HG03060 (cell line): ENCODE measurements around the gene CDHR1.
"Not testable (repeated sequence)": the region's sequence is repeated elsewhere in the genome, so short reads cannot be mapped to it uniquely, and the experiment has no call there.

Experiments used
- ATAC-seq: cut with Tn5 transposase; IDR thresholded peaks from one replicate; pipeline ENCODE4 v1.9.1; 2021; ENCODE audit warnings: low read depth, moderate number of reproducible peaks; ENCODE audit not compliant: unreplicated experiment

CDHR1 gene

GRCh38 chr10:84194424-84195043 lies at the start of gene CDHR1:
TSS of gene CDHR1 (plus strand) at chr10:84194537. CDS start at chr10:84194761, 224 bp downstream.
- no peak for ATAC-seq

DNA sequence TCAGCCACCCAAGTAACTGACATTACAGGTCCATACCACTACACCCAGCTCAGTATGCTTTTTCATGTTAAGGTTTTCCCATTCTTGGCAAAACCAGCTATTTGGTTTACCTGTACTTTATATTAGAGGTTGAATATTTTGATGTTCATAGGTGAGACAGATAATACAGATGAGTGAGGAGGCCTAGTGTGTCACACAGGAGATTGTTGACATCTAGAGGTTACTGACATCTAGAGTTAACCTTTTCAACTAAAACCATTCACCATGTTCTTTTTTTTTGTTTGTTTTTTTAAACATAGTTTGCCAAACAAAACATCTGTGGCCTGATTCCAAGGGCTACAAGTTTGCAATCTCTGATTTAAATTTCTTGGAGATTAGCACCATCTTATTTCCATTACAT lies 47.0 kb upstream of the CDHR1 start:
- no peak for ATAC-seq

DNA sequence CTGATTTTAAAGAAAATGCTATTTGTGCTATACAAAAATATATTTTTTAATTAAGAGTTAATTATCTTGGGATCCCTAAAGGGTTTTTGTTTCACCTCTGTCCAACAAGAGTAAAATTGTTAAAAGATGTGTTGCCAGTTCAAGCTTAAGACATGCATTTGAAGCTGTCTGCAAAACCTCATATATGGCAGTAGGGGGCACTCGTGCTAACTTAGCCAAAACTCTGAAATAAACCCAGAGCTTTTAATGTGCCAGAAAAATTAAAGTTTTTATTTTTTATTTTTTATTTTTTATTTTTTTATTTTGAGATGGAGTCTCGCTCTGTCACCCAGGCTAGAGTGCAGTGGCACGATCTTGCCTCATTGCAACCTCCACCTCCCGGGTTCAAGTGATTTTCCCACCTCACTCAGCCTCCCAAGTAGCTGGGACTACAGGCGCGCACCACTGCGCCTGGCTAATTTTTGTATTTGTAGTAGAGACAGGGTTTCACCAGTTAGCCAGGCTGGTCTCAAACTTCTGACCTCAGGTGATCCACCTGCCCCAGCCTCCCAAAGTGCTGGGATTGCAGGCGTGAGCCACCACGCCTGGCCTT lies 46.2 kb upstream of the CDHR1 start:
- not testable (repeated sequence) for ATAC-seq

DNA sequence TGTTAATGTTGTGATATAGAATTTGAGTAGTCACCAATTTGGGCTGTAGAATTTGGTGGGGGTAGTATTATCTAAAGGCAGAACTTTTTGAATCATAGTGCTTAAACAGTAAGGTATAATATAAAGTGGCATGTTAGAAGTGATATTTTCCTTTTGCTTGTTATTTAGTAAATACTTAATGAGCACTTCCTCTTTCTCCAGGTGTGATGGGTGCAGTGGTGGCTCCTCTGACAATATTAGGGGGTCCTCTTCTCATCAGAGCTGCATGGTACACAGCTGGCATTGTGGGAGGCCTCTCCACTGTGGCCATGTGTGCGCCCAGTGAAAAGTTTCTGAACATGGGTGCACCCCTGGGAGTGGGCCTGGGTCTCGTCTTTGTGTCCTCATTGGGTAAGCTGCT lies 44.5 kb upstream of the CDHR1 start:
- ATAC-seq: no peak

GRCh38 chr10:84152769-84153168 lies 41.6 kb upstream of the CDHR1 start:
- no peak for ATAC-seq

DNA sequence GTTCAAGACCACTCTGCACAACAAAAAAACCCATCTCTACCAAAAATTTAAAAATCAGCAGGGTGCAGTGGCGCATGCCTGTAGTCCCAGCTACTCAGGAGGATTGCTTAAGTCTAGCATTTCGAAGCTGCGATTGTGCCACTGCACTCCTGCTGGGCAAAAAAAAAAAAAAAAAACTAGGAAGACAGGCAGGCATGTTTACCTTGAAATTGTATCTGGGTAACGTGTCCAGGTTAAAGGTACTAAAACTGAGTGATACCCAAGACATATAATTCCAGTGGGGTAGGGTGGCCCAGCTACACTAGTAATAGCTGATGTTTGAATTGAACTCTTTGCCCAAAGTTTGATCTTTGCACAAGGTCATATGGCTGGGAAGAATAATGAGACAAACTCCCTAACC lies 38.8 kb upstream of the CDHR1 start:
- no peak for ATAC-seq

DNA sequence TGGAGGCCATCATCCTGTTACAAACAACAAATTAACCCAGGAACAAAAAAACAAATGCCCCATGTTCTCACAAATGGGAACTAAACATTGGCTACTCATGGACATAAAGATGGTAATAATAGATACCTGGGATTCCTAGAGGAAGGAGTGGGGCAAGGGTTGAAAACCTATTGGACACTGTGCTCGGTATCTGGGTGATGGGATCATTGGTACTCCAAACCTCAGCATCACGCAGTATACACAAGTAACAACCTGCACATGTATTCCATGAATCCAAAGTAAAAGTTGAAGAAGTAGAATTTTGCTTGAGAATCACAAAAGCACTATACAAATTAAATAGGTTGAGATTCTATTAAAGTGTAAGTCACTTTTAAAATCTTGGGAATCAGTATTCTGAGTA lies 38.3 kb upstream of the CDHR1 start:
- ATAC-seq: no peak

- peak; percentile 73 for ATAC-seq
Measured at GRCh38 chr10:84156768-84157167, 37.6 kb upstream of the CDHR1 start.

- no peak for ATAC-seq
Measured at GRCh38 chr10:84158061-84158460, 36.3 kb upstream of the CDHR1 start.

DNA sequence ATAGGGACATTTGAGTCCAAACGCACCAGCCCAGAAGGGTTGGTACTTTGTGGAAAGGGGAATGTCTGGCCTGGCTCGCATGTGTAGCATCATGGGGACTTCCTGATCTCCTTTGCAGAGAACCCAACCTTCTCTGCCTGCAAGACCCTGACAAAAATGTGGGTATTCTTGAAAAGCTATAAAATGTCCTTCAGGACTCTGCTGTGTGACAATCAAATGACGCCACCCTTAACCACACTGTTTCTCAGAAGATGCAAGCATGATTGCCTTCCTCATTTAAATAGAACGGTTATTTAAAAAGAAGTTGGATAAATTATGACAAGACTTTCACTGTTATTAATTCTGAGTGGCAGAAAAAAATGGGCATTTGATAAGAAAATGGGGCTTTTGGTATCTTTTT lies 35.8 kb upstream of the CDHR1 start:
- ATAC-seq: no peak

- no peak for ATAC-seq
Measured at GRCh38 chr10:84159076-84159685, 35.2 kb upstream of the CDHR1 start.

DNA sequence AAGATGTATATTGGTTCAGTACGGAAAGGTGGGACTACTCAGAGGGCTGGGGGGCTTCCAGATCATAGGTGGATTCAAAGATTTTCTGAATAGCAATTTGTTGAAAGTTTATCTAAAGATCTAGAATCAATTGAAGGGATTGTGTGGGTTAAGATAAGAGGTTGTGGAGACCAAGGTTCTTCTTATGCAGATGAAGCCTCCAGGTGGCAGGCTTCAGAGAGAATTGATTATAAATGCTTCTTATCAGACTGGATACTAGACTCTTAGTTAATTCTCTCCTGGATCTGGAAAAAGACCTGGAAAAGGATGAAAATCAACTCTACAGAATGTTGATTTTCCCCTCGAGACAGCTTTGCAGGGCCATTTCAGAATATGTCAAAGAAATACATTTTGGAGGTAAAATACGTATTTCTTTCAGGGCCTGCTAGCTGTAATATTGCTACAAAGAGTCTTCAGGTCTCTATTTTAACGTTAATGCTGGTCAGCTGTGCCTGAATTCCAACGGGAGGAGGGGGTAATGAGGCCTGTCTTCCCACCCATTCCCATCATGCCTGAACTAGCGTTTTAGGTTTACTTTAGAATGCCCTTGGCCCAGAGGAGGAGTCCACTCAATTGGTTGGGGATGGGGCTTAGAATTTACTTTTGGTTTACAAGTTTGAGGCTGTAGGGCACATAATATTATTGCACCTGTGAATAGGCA lies 33.5 kb upstream of the CDHR1 start:
- no peak for ATAC-seq

DNA sequence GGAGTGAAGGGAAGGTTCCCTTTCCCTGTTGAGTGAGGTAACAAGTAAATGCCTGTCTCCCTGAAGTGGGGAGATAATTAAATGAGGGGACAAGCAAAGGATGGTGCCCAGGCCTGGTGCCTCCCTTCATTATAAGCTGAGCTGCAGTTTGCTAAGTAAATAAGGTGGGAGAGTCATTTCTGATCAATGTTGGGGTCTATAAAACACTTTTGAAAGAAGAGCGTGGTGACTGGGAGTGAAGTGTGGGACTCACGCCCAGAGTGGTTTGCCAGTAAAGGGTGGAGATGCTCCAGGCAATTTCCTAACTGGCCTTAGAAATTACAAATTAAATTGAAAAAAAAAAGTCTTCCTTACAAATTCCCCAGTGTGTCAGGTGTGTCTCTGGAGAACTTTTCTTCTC lies 30.3 kb upstream of the CDHR1 start:
- ATAC-seq: no peak

GRCh38 chr10:84164442-84164841 lies 29.9 kb upstream of the CDHR1 start:
- ATAC-seq: no peak

DNA sequence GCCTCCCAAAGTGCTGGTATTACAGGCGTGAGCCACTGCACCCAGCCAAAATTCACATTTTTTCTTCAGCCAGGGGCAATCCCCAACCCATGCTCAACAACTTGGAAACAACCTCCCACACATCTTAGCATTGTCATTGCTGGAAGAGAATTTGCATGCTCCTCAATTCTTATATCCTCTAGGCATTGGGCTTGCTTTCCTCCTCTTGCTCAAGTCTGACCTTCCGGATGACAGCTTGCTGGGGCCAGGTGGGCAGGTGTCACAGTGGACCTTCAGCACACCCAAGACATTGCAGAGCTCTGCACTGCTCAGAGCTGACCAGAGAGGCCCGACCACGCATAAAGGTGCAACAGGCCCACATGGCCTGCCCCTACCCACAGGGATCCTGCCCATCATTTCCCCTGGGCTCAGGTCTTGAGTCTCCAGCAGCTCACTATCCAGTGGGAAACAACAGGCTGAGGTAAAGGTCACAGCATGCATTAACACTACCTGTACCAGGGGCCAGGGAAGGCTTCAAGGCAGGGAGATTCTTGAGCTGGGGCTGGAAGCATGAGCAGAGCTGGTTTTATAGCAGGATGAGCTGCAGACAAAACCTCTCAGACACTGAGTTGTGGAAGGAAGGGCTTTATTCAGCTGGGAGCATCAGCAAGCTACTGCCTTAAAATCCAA lies 27.6 kb upstream of the CDHR1 start:
- no peak for ATAC-seq

DNA sequence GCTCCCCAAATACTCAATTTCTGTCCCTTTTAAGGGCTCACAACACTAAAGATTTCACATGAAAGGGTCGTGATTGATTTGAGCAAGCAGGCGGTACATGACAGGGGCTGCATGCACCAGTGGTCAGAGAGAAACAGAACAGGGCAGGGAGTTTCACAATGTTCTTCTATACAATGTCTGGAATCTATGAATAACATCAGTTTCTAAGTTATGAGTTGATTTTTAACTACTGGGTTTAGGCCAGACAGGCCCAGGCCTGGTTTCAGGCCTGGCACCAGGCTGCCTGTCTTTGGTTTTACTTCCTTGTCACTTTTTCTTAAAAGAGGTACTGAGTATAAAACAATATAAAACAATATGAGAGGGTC lies 27.1 kb upstream of the CDHR1 start:
- ATAC-seq: not testable (repeated sequence)

- ATAC-seq: not testable (repeated sequence)
Measured at GRCh38 chr10:84168382-84168781, 26.0 kb upstream of the CDHR1 start.

GRCh38 chr10:84171237-84171636 lies 23.1 kb upstream of the CDHR1 start:
- not testable (repeated sequence) for ATAC-seq

DNA sequence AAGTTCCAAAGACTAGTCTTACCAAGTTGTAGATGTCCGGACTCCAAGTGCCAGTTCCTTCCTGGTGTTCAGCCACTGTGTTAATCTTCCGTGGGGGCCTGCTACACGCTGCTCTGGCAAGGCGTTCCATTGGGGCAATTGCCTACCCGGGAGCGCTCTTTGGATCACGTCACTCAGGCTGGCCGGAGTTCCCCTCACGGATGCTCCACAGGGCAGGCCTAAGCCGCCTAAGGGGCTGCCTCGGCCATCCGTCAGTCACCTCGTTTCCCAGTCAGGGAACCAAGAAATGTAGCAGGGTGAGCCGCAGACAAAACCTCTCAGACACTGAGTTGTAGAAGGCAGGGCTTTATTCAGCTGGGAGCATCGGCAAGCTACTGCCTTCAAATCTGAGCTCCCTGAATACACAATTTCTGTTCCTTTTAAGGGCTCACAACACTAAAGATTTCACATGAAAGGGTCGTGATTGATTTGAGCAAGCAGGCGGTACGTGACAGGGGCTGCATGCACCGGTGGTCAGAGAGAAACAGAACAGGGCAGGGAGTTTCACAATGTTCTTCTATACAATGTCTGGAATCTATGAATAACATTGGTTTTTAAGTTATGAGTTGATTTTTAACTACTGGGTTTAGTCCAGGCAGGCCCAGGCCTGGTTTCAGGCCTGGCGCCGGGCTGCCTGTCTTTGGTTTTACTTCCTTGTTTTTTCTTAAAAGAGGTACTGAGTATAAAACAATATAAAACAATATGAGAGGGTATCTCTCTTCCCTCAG lies 22.5 kb upstream of the CDHR1 start:
- not testable (repeated sequence) for ATAC-seq
